Activated CD8-positive, alpha-beta T cell treated with anti-CD3 and anti-CD28 coated beads for 36 hours (primary cell): Measurements from ENCODE around the gene RAB8B. TPM values are rescaled to one million over a fixed set of nuclear protein-coding genes. Genes with fewer than 3 reads are reported as not detected.
A peak's percentile ranks its signal among the peaks of the same experiment; 100 is the strongest.

ENCODE experiments used
- ATAC-seq: fragments of 200-7000 bp; cut with Tn5 transposase; one replicate; pipeline ENCODE4 v1.10.0; 2021; ENCODE audit warnings: mild to moderate bottlenecking, moderate library complexity
- CTCF ChIA-PET: fragments of 350-600 bp; sonication (Branson Sonifier 250); formaldehyde crosslinking; loops from one replicate; lab custom pipeline; 2021; ENCODE audit warnings: antibody characterized with exemption; lab: Charles Lee
- POLR2A ChIA-PET: fragments of 350-600 bp; sonication (Branson Sonifier 250); formaldehyde crosslinking; loops from one replicate; lab custom pipeline; 2021; ENCODE audit warnings: antibody characterized with exemption; lab: Charles Lee
- DNase-seq: peaks from one replicate; pipeline ENCODE4 v3.0.0-alpha.2; 2020
- H3K27ac Mint-ChIP-seq: one replicate; pipeline ENCODE4 v1.8.0; 2021; ENCODE audit warnings: mild to moderate bottlenecking, mixed read lengths
- H3K27me3 Mint-ChIP-seq: one replicate; pipeline ENCODE4 v1.8.0; 2021; ENCODE audit warnings: mixed read lengths
- H3K36me3 Mint-ChIP-seq: one replicate; pipeline ENCODE4 v1.8.0; 2021; ENCODE audit warnings: low read depth, mixed read lengths
- H3K4me1 Mint-ChIP-seq: one replicate; pipeline ENCODE4 v1.8.0; 2021; ENCODE audit warnings: low read depth, mixed read lengths
- H3K4me3 Mint-ChIP-seq: one replicate; pipeline ENCODE4 v1.8.0; 2021; ENCODE audit warnings: mild to moderate bottlenecking, moderate library complexity, mixed read lengths
- H3K9me3 Mint-ChIP-seq: one replicate; pipeline ENCODE4 v1.8.0; 2021; ENCODE audit warnings: mixed read lengths
- intact Hi-C: fragments of 100-400 bp; cut with micrococcal nuclease; formaldehyde crosslinking; loops from one replicate; pipeline ENCODE4 v1.10.0; 2022
- total RNA-seq, 2 experiments: library from RNA; stranded (reverse); gene quantifications; one replicate each; pipeline ENCODE4 v1.2.3, GENCODE V29; 2021
- TF ChIP-seq, protein P1 (sequence below): fragments of 200-600 bp; IDR thresholded peaks from one replicate; pipeline ENCODE4 v1.8.0; 2022; ENCODE audit warnings: antibody characterized with exemption, mild to moderate bottlenecking

The RAB8B gene
- total RNA-seq, 2 experiments from 2014 or later = 252 to 261 TPM

- TF ChIP-seq, protein P1, sequence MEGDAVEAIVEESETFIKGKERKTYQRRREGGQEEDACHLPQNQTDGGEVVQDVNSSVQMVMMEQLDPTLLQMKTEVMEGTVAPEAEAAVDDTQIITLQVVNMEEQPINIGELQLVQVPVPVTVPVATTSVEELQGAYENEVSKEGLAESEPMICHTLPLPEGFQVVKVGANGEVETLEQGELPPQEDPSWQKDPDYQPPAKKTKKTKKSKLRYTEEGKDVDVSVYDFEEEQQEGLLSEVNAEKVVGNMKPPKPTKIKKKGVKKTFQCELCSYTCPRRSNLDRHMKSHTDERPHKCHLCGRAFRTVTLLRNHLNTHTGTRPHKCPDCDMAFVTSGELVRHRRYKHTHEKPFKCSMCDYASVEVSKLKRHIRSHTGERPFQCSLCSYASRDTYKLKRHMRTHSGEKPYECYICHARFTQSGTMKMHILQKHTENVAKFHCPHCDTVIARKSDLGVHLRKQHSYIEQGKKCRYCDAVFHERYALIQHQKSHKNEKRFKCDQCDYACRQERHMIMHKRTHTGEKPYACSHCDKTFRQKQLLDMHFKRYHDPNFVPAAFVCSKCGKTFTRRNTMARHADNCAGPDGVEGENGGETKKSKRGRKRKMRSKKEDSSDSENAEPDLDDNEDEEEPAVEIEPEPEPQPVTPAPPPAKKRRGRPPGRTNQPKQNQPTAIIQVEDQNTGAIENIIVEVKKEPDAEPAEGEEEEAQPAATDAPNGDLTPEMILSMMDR = no peak
- CTCF ChIA-PET = interaction anchor here (2.5 kb wide), 1 partner anchor 8 kb away, joined by 9 read pairs; no protein-coding TSS in a partner anchor
- Mint-ChIP-seq H3K36me3 (peaks cover 76% of the 10 kb centered on the region), H3K27me3 (no peaks in the 10 kb centered on the region), H3K9me3 (no peaks in the 10 kb centered on the region), H3K4me3 (no peak overlapping the region), H3K4me1 (peaks cover 67% of the 10 kb centered on the region), H3K27ac (no peak overlapping the region)
- DNase-seq = no peak
- intact Hi-C loops = no loop called here
- POLR2A ChIA-PET = no interaction called here
- peak; percentile 53 for ATAC-seq
These were observed 34.1 kb downstream of the RAB8B start for GRCh38 chr15:63223463-63223862.

DNA sequence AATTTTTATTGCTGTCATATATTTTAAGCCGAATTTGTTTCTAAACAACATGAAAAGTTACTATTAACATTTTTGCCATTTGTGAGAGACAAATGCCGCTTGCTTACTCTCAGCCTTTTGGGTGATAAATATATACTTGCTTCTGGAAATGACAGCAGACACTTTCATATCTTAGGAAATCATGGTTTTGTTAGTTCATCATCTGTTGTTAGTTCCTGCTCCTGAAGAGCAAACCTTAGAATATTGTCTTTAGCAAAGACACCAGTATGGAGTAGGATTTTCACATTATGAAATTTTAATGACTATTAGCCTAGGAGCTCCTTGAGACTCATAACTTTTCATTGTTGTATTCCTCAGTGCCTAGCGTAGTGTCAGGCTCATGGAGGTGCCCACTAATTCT is 36.0 kb downstream of the RAB8B start:
- no peaks in the 10 kb centered on the region for H3K27me3 Mint-ChIP-seq
- TF ChIP-seq, protein P1 = no peak
- ChIA-PET CTCF (interaction anchor here (1.0 to 1.3 kb wide), 3 partner anchors 14 to 178 kb away, joined by 3 to 4 read pairs (median 3); no protein-coding TSS in a partner anchor), POLR2A (no interaction called here)
- H3K36me3 Mint-ChIP-seq = peaks cover 70% of the 10 kb centered on the region
- H3K27ac Mint-ChIP-seq = no peak overlapping the region
- H3K4me1 Mint-ChIP-seq = peaks cover 63% of the 10 kb centered on the region
- ATAC-seq (no peak), DNase-seq (no peak)
- no peak overlapping the region for H3K4me3 Mint-ChIP-seq
- intact Hi-C loops = no loop called here
- no peaks in the 10 kb centered on the region for H3K9me3 Mint-ChIP-seq

GRCh38 chr15:63226155-63226883 is 36.9 kb downstream of the RAB8B start:
- Mint-ChIP-seq H3K27me3 (no peaks in the 10 kb centered on the region), H3K9me3 (no peaks in the 10 kb centered on the region), H3K36me3 (peaks cover 63% of the 10 kb centered on the region), H3K4me3 (no peak overlapping the region), H3K27ac (peak overlapping the region; percentile 64), H3K4me1 (peaks cover 60% of the 10 kb centered on the region)
- intact Hi-C loops = no loop called here
- TF ChIP-seq, protein P1 = no peak
- ATAC-seq (no peak), DNase-seq (no peak)
- CTCF ChIA-PET = no interaction called here
- POLR2A ChIA-PET = interaction anchor here (0.8 kb wide), 1 partner anchor 15 kb away, joined by 3 read pairs; no protein-coding TSS in a partner anchor

DNA sequence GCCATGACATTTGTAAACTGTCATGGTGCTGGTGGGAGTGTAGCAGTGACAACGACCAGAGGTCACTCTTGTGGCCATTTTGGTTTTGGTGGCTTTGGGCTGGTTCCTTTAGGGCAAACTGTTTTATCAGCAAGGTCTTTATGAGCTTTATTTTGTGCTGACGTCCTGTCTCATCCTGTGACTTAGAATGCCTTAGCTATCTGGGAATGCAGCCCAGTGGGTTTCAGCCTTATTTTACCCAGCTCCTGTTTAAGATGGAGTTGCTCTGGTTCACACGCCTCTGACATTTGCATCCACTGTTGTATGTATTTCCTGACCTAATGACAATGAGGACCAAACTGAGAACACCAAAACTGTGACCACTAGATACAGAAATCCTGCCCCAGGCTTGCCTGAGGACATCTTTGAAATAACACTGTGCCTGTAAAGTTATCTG is 37.6 kb downstream of the RAB8B start:
- H3K4me1 Mint-ChIP-seq = peaks cover 63% of the 10 kb centered on the region
- peaks cover 60% of the 10 kb centered on the region for H3K36me3 Mint-ChIP-seq
- CTCF ChIA-PET = no interaction called here
- DNase-seq (no peak), ATAC-seq (no peak)
- intact Hi-C loops = no loop called here
- POLR2A ChIA-PET = interaction anchor here (0.8 kb wide), 1 partner anchor 15 kb away, joined by 3 read pairs; no protein-coding TSS in a partner anchor
- no peaks in the 10 kb centered on the region for H3K27me3 Mint-ChIP-seq
- no peaks in the 10 kb centered on the region for H3K9me3 Mint-ChIP-seq
- peak overlapping the region; percentile 64 for H3K27ac Mint-ChIP-seq
- TF ChIP-seq, protein P1 = no peak
- H3K4me3 Mint-ChIP-seq = no peak overlapping the region

GRCh38 chr15:63227689-63228088 is 38.3 kb downstream of the RAB8B start:
- Mint-ChIP-seq H3K27me3 (no peaks in the 10 kb centered on the region), H3K9me3 (no peaks in the 10 kb centered on the region), H3K27ac (peak overlapping the region; percentile 58), H3K4me1 (peaks cover 69% of the 10 kb centered on the region), H3K36me3 (peaks cover 57% of the 10 kb centered on the region), H3K4me3 (no peak overlapping the region)
- ChIA-PET POLR2A (interaction anchor here (1.4 kb wide), 1 partner anchor 15 kb away, joined by 3 read pairs; no protein-coding TSS in a partner anchor), CTCF (interaction anchor here (1.3 kb wide), 1 partner anchor 33 kb away, joined by 3 read pairs; no protein-coding TSS in a partner anchor)
- DNase-seq (no peak), ATAC-seq (no peak)
- intact Hi-C loops = no loop called here
- TF ChIP-seq, protein P1 = no peak
